ENCODE results near the gene UBR1. TPM values are rescaled to one million over a fixed set of nuclear protein-coding genes. Genes with fewer than 3 reads are reported as not detected.
A peak's percentile ranks its signal among the peaks of the same experiment; 100 is the strongest.

The UBR1 gene
- polyA plus RNA-seq: 33.5 and 35.9 TPM in 2 replicates
- polyA minus RNA-seq: 87.4 and 99.2 TPM in 2 replicates

- Histone ChIP-seq H3K27ac (ENCODE audit: low read length) (peak within 1 kb of the TSS; percentile 91), H3K9me3 (ENCODE audit: low read length) (no peaks in the 10 kb centered on the region), H3K36me3 (ENCODE audit: insufficient read depth, low read length) (peaks cover 6% of the 10 kb centered on the region), H3K9ac (ENCODE audit: low read length) (peak within 1 kb of the TSS; percentile 79), H3K4me3 (ENCODE audit: low read length) (peak within 1 kb of the TSS; percentile 77), H3F3A (ENCODE audit: insufficient read depth, low read length, poor library complexity, severe bottlenecking) (peaks cover 5% of the 10 kb centered on the region), H2AFZ (ENCODE audit: low read depth, low read length) (peak within 1 kb of the TSS; percentile 81), H3K79me2 (replicated peaks; ENCODE audit: insufficient read depth, low read length) (peaks cover 41% of the 10 kb centered on the region), H3K27me3 (ENCODE audit: insufficient read depth, low read depth, low read length) (no peaks in the 10 kb centered on the region), H3K9me2 (ENCODE audit: insufficient read depth, low read length) (no peaks in the 10 kb centered on the region), H3K4me2 (ENCODE audit: low read length) (peak within 1 kb of the TSS; percentile 81), H4K20me1 (ENCODE audit: insufficient read depth) (no peaks in the 10 kb centered on the region)
- peak; percentile 72 for TF ChIP-seq EP300 (conservative IDR thresholded peaks at IDR 0.05; ENCODE audit: poor library complexity, severe bottlenecking)
- TF ChIP-seq POLR2AphosphoS5 (IDR thresholded peaks at IDR 0.05): peak; percentile 88
- TF ChIP-seq, protein P1, sequence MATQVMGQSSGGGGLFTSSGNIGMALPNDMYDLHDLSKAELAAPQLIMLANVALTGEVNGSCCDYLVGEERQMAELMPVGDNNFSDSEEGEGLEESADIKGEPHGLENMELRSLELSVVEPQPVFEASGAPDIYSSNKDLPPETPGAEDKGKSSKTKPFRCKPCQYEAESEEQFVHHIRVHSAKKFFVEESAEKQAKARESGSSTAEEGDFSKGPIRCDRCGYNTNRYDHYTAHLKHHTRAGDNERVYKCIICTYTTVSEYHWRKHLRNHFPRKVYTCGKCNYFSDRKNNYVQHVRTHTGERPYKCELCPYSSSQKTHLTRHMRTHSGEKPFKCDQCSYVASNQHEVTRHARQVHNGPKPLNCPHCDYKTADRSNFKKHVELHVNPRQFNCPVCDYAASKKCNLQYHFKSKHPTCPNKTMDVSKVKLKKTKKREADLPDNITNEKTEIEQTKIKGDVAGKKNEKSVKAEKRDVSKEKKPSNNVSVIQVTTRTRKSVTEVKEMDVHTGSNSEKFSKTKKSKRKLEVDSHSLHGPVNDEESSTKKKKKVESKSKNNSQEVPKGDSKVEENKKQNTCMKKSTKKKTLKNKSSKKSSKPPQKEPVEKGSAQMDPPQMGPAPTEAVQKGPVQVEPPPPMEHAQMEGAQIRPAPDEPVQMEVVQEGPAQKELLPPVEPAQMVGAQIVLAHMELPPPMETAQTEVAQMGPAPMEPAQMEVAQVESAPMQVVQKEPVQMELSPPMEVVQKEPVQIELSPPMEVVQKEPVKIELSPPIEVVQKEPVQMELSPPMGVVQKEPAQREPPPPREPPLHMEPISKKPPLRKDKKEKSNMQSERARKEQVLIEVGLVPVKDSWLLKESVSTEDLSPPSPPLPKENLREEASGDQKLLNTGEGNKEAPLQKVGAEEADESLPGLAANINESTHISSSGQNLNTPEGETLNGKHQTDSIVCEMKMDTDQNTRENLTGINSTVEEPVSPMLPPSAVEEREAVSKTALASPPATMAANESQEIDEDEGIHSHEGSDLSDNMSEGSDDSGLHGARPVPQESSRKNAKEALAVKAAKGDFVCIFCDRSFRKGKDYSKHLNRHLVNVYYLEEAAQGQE (IDR thresholded peaks at IDR 0.05; ENCODE audit: borderline replicate concordance): no peak
- no peak for TF ChIP-seq EZH2 (IDR thresholded peaks at IDR 0.05; ENCODE audit: borderline replicate concordance, insufficient read depth, low read length, poor library complexity, severe bottlenecking)
- peak; percentile 25 for TF ChIP-seq RAD21 (conservative IDR thresholded peaks at IDR 0.05)
- TF ChIP-seq SMC3 (conservative IDR thresholded peaks at IDR 0.05; ENCODE audit: poor library complexity): peak; percentile 34
- TF ChIP-seq TAF1 (IDR thresholded peaks at IDR 0.05; ENCODE audit: low read depth): peak; percentile 81
- TF ChIP-seq, protein P2, sequence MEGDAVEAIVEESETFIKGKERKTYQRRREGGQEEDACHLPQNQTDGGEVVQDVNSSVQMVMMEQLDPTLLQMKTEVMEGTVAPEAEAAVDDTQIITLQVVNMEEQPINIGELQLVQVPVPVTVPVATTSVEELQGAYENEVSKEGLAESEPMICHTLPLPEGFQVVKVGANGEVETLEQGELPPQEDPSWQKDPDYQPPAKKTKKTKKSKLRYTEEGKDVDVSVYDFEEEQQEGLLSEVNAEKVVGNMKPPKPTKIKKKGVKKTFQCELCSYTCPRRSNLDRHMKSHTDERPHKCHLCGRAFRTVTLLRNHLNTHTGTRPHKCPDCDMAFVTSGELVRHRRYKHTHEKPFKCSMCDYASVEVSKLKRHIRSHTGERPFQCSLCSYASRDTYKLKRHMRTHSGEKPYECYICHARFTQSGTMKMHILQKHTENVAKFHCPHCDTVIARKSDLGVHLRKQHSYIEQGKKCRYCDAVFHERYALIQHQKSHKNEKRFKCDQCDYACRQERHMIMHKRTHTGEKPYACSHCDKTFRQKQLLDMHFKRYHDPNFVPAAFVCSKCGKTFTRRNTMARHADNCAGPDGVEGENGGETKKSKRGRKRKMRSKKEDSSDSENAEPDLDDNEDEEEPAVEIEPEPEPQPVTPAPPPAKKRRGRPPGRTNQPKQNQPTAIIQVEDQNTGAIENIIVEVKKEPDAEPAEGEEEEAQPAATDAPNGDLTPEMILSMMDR (IDR thresholded peaks at IDR 0.05; ENCODE audit: poor library complexity, severe bottlenecking): no peak
- TF ChIP-seq MXI1 (conservative IDR thresholded peaks at IDR 0.05; ENCODE audit: poor library complexity, severe bottlenecking): peak; percentile 68
These were observed at the start of gene UBR1 for GRCh38 chr15:43105778-43106485. Gene UBR1 (minus strand): TSS chr15:43106038. CDS start chr15:43106022, 16 bp downstream.

GRCh38 chr15:43153269-43153668, 47.4 kb upstream of the UBR1 start:
- Histone ChIP-seq H3K27ac (ENCODE audit: low read length) (no peak overlapping the region), H2AFZ (ENCODE audit: low read depth, low read length) (no peak overlapping the region), H3K9me2 (ENCODE audit: insufficient read depth, low read length) (no peaks in the 10 kb centered on the region), H3K79me2 (replicated peaks; ENCODE audit: insufficient read depth, low read length) (no peaks in the 10 kb centered on the region), H3K27me3 (ENCODE audit: insufficient read depth, low read depth, low read length) (no peaks in the 10 kb centered on the region), H3K36me3 (ENCODE audit: insufficient read depth, low read length) (no peaks in the 10 kb centered on the region), H3K9ac (ENCODE audit: low read length) (no peak overlapping the region), H4K20me1 (ENCODE audit: insufficient read depth) (no peaks in the 10 kb centered on the region), H3F3A (ENCODE audit: insufficient read depth, low read length, poor library complexity, severe bottlenecking) (no peaks in the 10 kb centered on the region), H3K4me2 (ENCODE audit: low read length) (no peak overlapping the region), H3K9me3 (ENCODE audit: low read length) (no peaks in the 10 kb centered on the region), H3K4me3 (ENCODE audit: low read length) (no peak overlapping the region)
- TF ChIP-seq SMC3 (conservative IDR thresholded peaks at IDR 0.05; ENCODE audit: poor library complexity) (no peak), POLR2AphosphoS5 (IDR thresholded peaks at IDR 0.05) (no peak)
